ENCODE results near the gene PLPPR3.

GRCh38 chr19:815775-816499, 5.8 kb downstream of the PLPPR3 start:
- TF ChIP-seq, protein P1, sequence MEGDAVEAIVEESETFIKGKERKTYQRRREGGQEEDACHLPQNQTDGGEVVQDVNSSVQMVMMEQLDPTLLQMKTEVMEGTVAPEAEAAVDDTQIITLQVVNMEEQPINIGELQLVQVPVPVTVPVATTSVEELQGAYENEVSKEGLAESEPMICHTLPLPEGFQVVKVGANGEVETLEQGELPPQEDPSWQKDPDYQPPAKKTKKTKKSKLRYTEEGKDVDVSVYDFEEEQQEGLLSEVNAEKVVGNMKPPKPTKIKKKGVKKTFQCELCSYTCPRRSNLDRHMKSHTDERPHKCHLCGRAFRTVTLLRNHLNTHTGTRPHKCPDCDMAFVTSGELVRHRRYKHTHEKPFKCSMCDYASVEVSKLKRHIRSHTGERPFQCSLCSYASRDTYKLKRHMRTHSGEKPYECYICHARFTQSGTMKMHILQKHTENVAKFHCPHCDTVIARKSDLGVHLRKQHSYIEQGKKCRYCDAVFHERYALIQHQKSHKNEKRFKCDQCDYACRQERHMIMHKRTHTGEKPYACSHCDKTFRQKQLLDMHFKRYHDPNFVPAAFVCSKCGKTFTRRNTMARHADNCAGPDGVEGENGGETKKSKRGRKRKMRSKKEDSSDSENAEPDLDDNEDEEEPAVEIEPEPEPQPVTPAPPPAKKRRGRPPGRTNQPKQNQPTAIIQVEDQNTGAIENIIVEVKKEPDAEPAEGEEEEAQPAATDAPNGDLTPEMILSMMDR (IDR thresholded peaks at IDR 0.05; ENCODE audit: insufficient read depth, low read length, poor library complexity, severe bottlenecking) = no peak
- TF ChIP-seq EZH2phosphoT487 (conservative IDR thresholded peaks at IDR 0.05; ENCODE audit: low read length) = no peak

All from SU-DHL-6 (cell line).